Urothelium cell line (cell line): ENCODE results near the gene GNPTAB.
"Not testable (repeated sequence)": the region's sequence is repeated elsewhere in the genome, so short reads cannot be mapped to it uniquely, and the experiment has no call there.

ENCODE experiments used
- DNase-seq: peaks from one replicate; pipeline ENCODE4 v3.0.0; 2011; ENCODE audit warnings: low spot score, mixed read lengths
- FAIRE-seq: peaks from 2 replicates; lab custom pipeline; 2011; peaks lifted over from hg19 to GRCh38; lab: Jason Lieb, UNC

The GNPTAB gene

GRCh38 chr12:101830367-101831325 is at the start of gene GNPTAB:
Gene GNPTAB (minus strand): TSS chr12:101830959. CDS start chr12:101830675, 284 bp downstream.
- peak; percentile 92 for DNase-seq
- FAIRE-seq, result no peak

GRCh38 chr12:101878243-101878821 is 47.6 kb upstream of the GNPTAB start:
- no peak for FAIRE-seq

GRCh38 chr12:101877806-101878242 is 47.1 kb upstream of the GNPTAB start:
- FAIRE-seq (no peak), DNase-seq (peak; percentile 40)

More at GRCh38 chr12:101878243-101878821, 47.6 kb upstream of the GNPTAB start:
- no peak for DNase-seq

GRCh38 chr12:101876861-101877805 is 46.4 kb upstream of the GNPTAB start, which contains the start of gene DRAM1:
Gene DRAM1 (plus strand): TSS chr12:101877580. CDS start chr12:101877790, 210 bp downstream.
- FAIRE-seq (no peak), DNase-seq (peak; percentile 78)

GRCh38 chr12:101876322-101876860 is 45.6 kb upstream of the GNPTAB start:
- DNase-seq (no peak), FAIRE-seq (no peak)

- FAIRE-seq (no peak), DNase-seq (no peak)
These were observed 44.4 kb upstream of the GNPTAB start for GRCh38 chr12:101875162-101875561.

GRCh38 chr12:101870925-101871324 is 40.2 kb upstream of the GNPTAB start:
- DNase-seq (no peak), FAIRE-seq (no peak)

- DNase-seq, FAIRE-seq: not testable (repeated sequence)
These were observed 36.9 kb upstream of the GNPTAB start for GRCh38 chr12:101867619-101868018.

- FAIRE-seq (no peak), DNase-seq (no peak)
These were observed 36.0 kb upstream of the GNPTAB start for GRCh38 chr12:101866615-101867373.

GRCh38 chr12:101863981-101864380 is 33.2 kb upstream of the GNPTAB start:
- DNase-seq (no peak), FAIRE-seq (no peak)

GRCh38 chr12:101862245-101862644 is 31.5 kb upstream of the GNPTAB start:
- DNase-seq (no peak), FAIRE-seq (no peak)

GRCh38 chr12:101861688-101862087 is 30.9 kb upstream of the GNPTAB start:
- not testable (repeated sequence) for FAIRE-seq, DNase-seq

- DNase-seq (no peak), FAIRE-seq (no peak)
These were observed 29.2 kb upstream of the GNPTAB start for GRCh38 chr12:101859664-101860607.

- DNase-seq, result no peak
- FAIRE-seq, result no peak
These were observed 27.6 kb upstream of the GNPTAB start for GRCh38 chr12:101858361-101858760.

- no peak for FAIRE-seq
- peak; percentile 18 for DNase-seq
These were observed 26.3 kb upstream of the GNPTAB start for GRCh38 chr12:101857043-101857558.

GRCh38 chr12:101856614-101857013 is 25.9 kb upstream of the GNPTAB start:
- FAIRE-seq, DNase-seq: not testable (repeated sequence)

GRCh38 chr12:101855976-101856375 is 25.2 kb upstream of the GNPTAB start:
- DNase-seq (no peak), FAIRE-seq (no peak)

- no peak for FAIRE-seq
These were observed 24.7 kb upstream of the GNPTAB start for GRCh38 chr12:101855364-101855884.

More at GRCh38 chr12:101855364-101855884, 24.7 kb upstream of the GNPTAB start:
- DNase-seq, result no peak
